Measurements from ENCODE around the gene PNPLA7. TPM values are rescaled to one million over a fixed set of nuclear protein-coding genes. Genes with fewer than 3 reads are reported as not detected.

The PNPLA7 gene
- total RNA-seq, 2 donors from 2014 or later, result 1.2 to 7.1 TPM

DNA sequence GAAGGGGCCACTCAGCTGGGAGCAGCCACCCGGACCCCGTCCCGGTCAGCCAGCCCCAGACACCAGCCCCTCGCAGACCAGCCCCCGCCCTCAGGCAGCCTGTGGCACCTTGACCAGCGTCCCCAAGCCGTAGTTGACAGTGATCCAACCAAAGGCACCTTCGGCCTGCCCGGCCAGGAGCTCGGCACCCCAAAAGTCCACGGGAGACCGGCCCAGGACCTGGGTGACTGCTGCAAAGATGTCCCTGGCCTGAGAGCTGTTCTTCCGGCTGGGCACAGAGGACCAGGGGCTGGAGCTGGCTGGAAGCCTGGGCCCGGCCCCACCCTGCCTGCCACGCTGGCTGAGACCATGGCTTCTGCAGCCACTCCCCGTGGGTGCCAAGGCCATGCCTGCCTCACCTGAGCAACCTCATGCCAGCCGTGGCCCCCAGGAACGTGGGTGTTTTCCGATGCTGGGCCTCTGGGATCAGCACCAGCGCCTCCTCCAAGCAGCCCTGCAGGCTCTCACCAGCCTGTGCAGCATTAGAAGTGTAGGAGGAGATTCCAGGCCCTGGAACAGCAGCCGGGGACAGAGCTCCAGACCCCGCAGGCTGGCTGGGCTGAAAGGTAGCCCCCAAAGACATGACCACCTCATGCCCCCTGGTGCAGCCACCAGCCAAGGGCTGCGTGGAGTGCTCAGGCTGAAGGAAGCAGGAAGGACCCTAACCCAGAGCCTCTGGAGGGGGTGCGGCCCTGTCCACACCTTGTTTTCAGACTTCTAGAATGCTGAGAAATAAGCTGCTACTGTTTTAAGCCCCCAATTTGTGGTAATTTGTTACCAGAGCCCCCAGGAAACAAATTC, 113.2 kb downstream of the PNPLA7 start:
- H3K27me3 Mint-ChIP-seq, result peaks cover 5% of the 10 kb centered on the region in 2 donors
- ATAC-seq, result no peak
- no peaks in the 10 kb centered on the region for H3K9me3 Mint-ChIP-seq
- H3K27ac Mint-ChIP-seq, result no peak overlapping the region
- no peaks in the 10 kb centered on the region for H3K36me3 Mint-ChIP-seq
- no peak overlapping the region for H3K4me3 Mint-ChIP-seq
- no peak for DNase-seq (ENCODE audit: low spot score)
- H3K4me1 Mint-ChIP-seq (ENCODE audit: low read depth in 2 of 2), result peaks cover 4 to 6% of the 10 kb centered on the region in 2 donors

DNA sequence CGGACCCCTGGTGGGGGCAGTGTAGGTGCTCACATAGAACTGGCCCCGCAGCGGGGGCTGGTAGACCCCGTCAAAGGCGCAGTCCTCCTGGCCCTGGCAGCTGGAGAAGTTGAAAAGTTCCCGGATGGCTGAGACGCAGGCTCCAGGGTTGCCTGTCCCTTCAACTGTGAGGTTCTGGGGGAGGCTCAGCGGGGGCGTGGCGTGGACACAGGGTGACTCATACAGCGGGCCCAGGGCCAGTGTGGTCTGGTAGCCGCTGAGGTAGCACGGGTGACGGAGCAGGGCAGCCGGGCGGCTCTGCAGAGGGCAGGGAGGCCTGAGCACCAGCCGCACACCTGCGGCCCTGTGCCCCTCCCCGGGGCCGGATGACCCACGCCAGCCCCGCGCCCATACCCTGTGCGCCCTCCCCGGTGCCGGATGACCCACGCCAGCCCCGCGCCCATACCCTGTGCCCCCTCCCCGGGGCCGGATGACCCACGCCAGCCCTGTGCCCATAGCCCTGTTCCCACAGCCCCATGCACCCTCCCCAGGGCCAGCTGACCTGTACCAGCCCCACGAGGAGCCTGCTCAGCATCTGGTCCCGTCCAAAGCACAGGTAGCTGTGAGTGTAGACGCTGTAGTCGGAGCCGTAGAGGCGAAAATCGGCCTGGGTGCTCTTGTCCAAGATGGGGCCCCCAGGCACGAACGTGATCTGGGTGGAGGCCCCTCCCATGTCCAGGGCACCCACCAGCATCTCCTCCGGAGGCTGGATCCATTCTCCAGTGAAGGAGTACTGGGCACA, 114.0 kb downstream of the PNPLA7 start:
- no peak overlapping the region for H3K4me3 Mint-ChIP-seq
- ATAC-seq (no peak), DNase-seq (ENCODE audit: low spot score) (no peak)
- peaks cover 0 to 2% of the 10 kb centered on the region in 2 donors for H3K27me3 Mint-ChIP-seq
- no peak overlapping the region for H3K27ac Mint-ChIP-seq
- no peaks in the 10 kb centered on the region for H3K9me3 Mint-ChIP-seq
- no peaks in the 10 kb centered on the region for H3K36me3 Mint-ChIP-seq
- H3K4me1 Mint-ChIP-seq (ENCODE audit: low read depth in 2 of 2), result peaks cover 0 to 3% of the 10 kb centered on the region in 2 donors

DNA sequence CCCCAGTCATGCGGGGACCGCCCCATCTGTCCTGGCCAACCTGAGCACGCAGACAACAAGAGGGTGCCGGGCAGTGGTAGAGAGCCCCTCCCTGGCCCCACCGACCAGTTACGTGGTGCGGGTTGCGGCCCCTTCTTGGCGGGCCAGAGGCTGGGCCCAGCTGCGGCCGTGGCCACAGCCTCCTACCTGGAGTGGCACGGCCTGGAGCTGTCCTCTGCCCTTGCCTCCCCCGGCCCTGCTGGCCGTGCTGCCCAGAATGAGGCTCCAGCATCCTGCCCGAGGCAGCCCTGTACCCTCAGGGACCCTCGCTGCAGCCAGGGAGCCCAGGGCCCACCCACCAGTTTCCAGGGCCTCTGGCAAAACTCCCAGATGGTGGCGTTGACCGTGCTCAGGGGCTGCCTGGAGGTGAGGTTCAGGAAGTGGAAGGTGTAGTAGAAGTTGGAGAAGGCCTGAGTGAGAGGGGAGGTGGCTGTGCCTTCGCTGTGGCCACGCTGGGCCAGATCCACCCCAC, 114.8 kb downstream of the PNPLA7 start:
- peaks cover 0 to 2% of the 10 kb centered on the region in 2 donors for H3K27me3 Mint-ChIP-seq
- H3K4me1 Mint-ChIP-seq (ENCODE audit: low read depth in 2 of 2), result peaks cover 0 to 3% of the 10 kb centered on the region in 2 donors
- ATAC-seq, result peak in 1 of 2 donors; percentile 7
- H3K36me3 Mint-ChIP-seq, result no peaks in the 10 kb centered on the region
- no peak overlapping the region for H3K27ac Mint-ChIP-seq
- no peak overlapping the region for H3K4me3 Mint-ChIP-seq
- H3K9me3 Mint-ChIP-seq, result no peaks in the 10 kb centered on the region
- no peak for DNase-seq (ENCODE audit: low spot score)

DNA sequence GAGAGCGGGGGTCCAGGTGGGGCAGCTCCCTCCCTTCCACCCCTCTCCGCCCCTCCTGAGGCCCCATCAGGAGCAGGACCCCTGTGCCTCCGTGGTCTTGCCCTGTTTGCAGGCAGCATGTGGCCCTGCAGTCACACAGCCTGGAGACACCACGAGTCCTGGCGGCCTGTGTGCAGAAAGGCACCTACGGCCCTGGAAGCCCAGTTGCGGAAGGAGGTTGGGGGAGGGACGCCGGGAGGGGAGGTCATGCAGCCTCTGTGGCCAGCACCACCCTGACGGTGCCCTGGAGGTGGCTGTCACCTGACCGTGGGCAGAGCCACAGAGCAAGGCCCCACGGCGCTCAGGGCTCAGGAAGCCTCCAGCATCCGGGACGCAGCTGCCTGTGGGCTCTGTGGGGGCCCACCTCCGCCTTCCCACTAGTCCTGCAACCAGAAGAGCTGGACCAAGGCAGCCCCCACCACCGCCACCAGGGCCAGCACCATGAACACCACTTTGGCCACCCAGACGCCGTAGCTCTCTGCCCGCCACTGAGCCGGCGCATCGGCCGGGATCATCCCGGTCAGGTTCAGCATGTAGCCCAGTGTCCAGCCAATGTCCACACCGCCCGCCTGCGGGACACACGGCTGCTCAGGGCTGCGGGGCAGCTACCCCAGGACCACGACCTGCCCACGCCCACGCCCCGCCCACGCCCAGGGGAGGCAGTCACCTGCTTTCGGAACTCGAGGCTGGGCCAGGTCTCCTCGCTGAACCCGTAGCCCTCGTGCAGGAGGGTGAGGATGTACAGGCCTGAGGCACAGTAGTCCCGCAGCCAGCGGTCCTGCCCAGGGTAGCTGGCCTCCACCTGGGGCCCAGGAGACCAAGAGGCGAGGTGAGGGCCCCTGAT, 115.5 kb downstream of the PNPLA7 start:
- Mint-ChIP-seq H3K4me3 (no peak overlapping the region), H3K27me3 (peaks cover 0 to 2% of the 10 kb centered on the region in 2 donors), H3K9me3 (no peaks in the 10 kb centered on the region), H3K4me1 (ENCODE audit: low read depth in 2 of 2) (peaks cover 0 to 3% of the 10 kb centered on the region in 2 donors), H3K27ac (no peak overlapping the region), H3K36me3 (no peaks in the 10 kb centered on the region)
- no peak for DNase-seq (ENCODE audit: low spot score)
- ATAC-seq, result peak in 1 of 2 donors; percentile 9

DNA sequence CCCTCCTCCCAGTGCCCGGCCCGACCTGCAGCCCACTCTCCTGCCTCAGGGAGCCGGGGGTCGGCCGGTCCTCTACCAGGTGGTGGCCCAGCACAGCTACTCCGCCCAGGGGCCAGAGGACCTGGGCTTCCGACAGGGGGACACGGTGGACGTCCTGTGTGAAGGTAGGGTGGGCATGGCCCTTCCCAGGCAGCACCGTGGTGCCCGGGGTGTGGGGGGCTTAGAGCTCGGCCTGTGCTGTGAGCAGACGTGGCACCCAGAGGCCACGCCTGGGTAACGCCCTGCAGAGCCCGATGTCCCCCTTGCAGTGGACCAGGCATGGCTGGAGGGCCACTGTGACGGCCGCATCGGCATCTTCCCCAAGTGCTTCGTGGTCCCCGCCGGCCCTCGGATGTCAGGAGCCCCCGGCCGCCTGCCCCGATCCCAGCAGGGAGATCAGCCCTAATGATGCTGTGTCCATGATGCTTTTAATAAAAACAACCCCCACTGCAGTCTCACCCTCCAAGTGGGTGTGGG, 116.2 kb downstream of the PNPLA7 start:
- DNase-seq (ENCODE audit: low spot score) (no peak), ATAC-seq (no peak)
- H3K4me3 Mint-ChIP-seq, result no peak overlapping the region
- H3K36me3 Mint-ChIP-seq, result no peaks in the 10 kb centered on the region
- H3K27me3 Mint-ChIP-seq, result no peaks in the 10 kb centered on the region
- H3K4me1 Mint-ChIP-seq (ENCODE audit: low read depth in 2 of 2), result no peaks in the 10 kb centered on the region
- no peaks in the 10 kb centered on the region for H3K9me3 Mint-ChIP-seq
- no peak overlapping the region for H3K27ac Mint-ChIP-seq

DNA sequence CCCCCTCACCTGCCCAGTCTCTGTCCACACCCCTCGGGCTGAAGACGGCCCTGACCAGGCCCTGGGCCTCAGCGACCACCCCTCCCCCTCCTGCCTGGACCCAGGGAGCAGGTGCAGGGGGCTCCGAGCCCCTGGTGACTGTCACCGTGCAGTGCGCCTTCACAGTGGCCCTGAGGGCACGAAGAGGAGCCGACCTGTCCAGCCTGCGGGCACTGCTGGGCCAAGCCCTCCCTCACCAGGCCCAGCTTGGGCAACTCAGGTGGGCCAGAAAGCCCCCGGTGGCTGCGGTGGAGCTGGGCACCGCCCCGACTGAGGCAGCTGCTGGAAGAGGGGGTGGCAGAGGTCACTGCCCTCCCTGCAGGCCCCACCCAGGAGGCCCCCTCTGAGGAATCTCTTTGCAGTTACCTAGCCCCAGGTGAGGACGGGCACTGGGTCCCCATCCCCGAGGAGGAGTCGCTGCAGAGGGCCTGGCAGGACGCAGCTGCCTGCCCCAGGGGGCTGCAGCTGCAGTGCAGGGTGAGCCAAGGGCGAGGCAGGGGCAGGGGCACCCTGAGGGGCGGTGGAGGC, 116.8 kb downstream of the PNPLA7 start:
- no peaks in the 10 kb centered on the region for H3K9me3 Mint-ChIP-seq
- no peaks in the 10 kb centered on the region for H3K4me1 Mint-ChIP-seq (ENCODE audit: low read depth in 2 of 2)
- no peak overlapping the region for H3K4me3 Mint-ChIP-seq
- H3K27ac Mint-ChIP-seq, result no peak overlapping the region
- no peaks in the 10 kb centered on the region for H3K36me3 Mint-ChIP-seq
- ATAC-seq, result no peak
- no peak for DNase-seq (ENCODE audit: low spot score)
- no peaks in the 10 kb centered on the region for H3K27me3 Mint-ChIP-seq

DNA sequence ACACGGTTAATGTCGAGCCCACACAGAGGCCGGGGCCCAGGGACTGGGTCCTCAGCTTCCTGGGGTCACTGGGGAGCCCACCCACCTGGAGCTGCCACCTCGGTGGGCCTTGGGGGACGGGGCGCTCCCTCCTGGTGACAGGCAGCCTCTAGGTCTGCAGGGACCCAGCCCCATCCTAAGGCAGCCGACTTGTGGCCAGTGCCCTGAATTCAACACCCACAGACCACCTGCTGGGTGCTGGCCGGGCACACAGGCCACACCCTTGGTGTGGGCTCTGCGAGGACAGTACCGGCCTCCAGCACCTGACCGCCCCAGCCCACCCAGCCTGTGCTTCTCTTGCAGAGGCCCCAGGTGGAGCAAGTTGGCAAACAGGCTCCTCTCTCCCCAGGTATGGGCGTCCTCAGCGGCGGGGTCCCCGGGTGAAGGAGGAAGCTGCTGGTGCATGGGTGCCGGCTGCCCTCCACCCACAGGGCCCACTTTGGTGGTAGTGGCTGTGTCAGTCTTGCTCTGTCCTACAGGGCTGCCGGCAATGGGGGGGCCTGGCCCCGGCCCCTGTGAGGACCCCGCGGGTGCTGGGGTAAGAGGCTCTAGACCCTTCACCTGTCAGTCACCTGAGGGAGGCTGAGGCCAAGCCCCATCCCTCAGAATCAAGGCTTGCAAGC, 117.4 kb downstream of the PNPLA7 start:
- Mint-ChIP-seq H3K9me3 (no peaks in the 10 kb centered on the region), H3K4me3 (no peak overlapping the region), H3K36me3 (no peaks in the 10 kb centered on the region), H3K4me1 (ENCODE audit: low read depth in 2 of 2) (no peaks in the 10 kb centered on the region), H3K27me3 (no peaks in the 10 kb centered on the region), H3K27ac (no peak overlapping the region)
- no peak for ATAC-seq
- DNase-seq (ENCODE audit: low spot score), result no peak

DNA sequence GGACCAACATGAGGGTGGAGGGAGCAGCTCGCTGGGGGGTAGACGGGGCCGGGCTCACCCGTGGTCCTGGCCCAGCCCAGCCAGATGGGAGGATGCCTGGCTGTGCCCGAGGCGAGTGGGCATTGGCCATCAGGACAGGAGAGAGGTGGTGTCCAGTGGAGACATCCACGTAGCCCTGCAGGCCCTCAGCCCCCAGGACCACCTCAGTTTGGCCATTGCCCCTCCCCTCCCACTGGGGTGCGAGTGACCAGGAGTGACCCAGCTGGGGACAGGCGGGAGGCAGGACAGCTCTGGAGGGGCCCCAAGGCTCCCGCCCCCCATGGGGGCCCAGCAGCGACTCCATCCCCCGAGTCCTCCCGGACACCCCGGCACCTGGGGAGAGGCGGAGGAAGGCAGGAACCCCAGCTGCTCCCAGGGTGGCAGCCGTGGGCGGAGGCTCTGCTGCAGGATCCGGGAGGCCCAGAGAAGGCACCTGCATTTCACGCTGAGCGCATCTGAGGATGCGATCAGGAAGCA, 118.7 kb downstream of the PNPLA7 start:
- H3K4me3 Mint-ChIP-seq, result no peak overlapping the region
- H3K4me1 Mint-ChIP-seq (ENCODE audit: low read depth in 2 of 2), result no peaks in the 10 kb centered on the region
- H3K27ac Mint-ChIP-seq, result no peak overlapping the region
- H3K9me3 Mint-ChIP-seq, result no peaks in the 10 kb centered on the region
- H3K36me3 Mint-ChIP-seq, result no peaks in the 10 kb centered on the region
- ATAC-seq, result no peak
- H3K27me3 Mint-ChIP-seq, result no peaks in the 10 kb centered on the region
- DNase-seq (ENCODE audit: low spot score), result no peak

DNA sequence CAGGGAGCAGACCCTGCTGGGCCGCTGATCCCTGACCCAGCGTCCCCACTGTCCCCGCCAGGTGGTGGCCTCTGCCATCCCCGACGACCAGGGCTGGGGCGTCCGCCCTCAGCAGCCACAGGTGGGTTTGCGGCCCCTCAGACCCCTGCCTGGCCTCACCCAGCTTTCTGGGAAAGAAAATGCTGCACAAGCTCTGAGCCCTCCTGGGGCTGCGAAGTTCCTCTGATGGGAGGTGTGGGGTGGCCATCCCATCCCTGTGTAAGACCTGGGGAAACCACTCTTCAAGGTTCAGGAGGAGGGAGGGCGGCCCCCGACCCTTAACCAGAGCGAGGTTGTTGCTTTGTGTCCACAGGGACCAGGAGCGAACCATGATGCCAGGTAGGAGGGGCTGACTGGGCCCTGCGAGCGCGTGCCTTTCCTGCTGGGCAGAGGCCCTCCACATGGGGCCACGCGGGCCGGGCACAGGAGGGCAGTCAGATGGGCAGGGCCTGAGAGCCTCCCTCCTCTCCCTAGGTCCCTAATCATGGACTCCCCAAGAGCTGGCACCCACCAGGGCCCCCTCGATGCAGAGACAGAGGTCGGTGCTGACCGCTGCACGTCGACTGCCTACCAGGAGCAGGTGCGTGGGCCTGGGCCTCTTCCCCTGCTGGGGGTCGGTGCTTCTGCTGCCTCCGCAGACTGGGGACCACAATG, 119.3 kb downstream of the PNPLA7 start:
- Mint-ChIP-seq H3K27ac (no peak overlapping the region), H3K9me3 (no peaks in the 10 kb centered on the region), H3K4me1 (ENCODE audit: low read depth in 2 of 2) (no peaks in the 10 kb centered on the region), H3K36me3 (no peaks in the 10 kb centered on the region), H3K4me3 (no peak overlapping the region), H3K27me3 (no peaks in the 10 kb centered on the region)
- ATAC-seq, result no peak
- DNase-seq (ENCODE audit: low spot score), result no peak

DNA sequence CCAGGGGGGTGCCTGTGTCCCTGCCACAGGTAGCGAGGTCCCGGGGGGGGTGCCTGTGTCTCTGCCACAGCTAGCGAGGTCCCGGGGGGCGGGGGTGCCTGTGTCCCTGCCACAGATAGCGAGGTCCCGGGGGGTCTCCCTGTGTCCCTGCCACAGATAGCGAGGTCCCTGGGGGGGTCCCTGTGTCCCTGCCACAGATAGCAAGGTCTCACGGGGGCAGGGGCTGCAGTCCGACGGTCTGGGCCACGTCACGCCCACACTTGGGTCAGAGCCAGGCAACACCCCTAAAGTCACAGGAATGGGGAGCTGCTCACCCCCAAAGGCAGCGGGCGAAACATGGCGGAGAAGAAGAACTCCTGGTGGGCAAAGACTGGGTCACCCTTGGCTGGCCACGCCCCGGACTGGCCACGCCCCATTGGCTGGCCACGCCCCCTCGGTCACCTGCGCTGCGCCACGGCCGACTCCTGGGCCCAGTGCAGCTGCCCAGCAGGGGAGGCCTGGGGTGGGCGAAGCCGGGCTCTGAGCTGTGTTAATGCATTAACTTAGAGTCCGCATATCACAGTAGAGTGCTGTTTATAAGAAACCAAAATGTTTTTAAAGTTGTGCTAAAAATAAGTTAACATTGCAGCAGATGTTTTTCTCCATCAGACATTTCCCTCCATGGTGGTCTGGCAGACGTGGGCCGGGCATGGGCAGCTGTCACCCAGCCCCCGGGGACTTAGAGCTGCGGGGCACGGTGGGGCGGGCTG, 120.1 kb downstream of the PNPLA7 start:
- ATAC-seq (no peak), DNase-seq (ENCODE audit: low spot score) (no peak)
- Mint-ChIP-seq H3K27ac (no peak overlapping the region), H3K36me3 (no peaks in the 10 kb centered on the region), H3K4me3 (no peak overlapping the region), H3K4me1 (ENCODE audit: low read depth in 2 of 2) (no peaks in the 10 kb centered on the region), H3K27me3 (no peaks in the 10 kb centered on the region), H3K9me3 (no peaks in the 10 kb centered on the region)

DNA sequence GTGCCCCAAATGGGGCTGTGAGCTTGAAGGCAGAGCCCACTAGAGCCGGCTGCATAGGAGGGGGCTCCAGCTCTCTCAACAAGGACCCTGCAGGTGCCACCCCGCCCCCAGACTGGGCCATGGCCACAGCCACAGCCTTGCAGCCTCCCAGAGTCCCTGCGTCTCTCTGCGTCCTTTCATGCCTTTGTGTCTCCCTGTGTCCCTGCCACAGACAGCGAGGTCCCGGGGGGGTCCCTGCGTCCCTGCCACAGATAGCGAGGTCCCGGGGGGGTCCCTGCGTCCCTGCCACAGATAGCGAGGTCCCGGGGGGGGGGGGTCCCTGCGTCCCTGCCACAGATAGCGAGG, 120.7 kb downstream of the PNPLA7 start:
- Mint-ChIP-seq H3K36me3 (no peaks in the 10 kb centered on the region), H3K27me3 (no peaks in the 10 kb centered on the region), H3K4me1 (ENCODE audit: low read depth in 2 of 2) (no peaks in the 10 kb centered on the region), H3K27ac (no peak overlapping the region), H3K9me3 (no peaks in the 10 kb centered on the region), H3K4me3 (no peak overlapping the region)
- no peak for ATAC-seq
- no peak for DNase-seq (ENCODE audit: low spot score)
